ENCODE measurements around the gene GRID1. TPM values are rescaled to one million over a fixed set of nuclear protein-coding genes. Genes with fewer than 3 reads are reported as not detected.
A peak's percentile ranks its signal among the peaks of the same experiment; 100 is the strongest.

The GRID1 gene
- total RNA-seq, 1 donor from 2014 or later = under 0.01 TPM

GRCh38 chr10:85794553-85794952, 572.0 kb downstream of the GRID1 start:
- H3K4me3 ChIP-seq (ENCODE audit: low read depth, low read length) = no peak overlapping the region
- H3K36me3 ChIP-seq (ENCODE audit: control insufficient read depth, insufficient read depth, low read length) = no peaks in the 10 kb centered on the region
- TF ChIP-seq, protein P1, sequence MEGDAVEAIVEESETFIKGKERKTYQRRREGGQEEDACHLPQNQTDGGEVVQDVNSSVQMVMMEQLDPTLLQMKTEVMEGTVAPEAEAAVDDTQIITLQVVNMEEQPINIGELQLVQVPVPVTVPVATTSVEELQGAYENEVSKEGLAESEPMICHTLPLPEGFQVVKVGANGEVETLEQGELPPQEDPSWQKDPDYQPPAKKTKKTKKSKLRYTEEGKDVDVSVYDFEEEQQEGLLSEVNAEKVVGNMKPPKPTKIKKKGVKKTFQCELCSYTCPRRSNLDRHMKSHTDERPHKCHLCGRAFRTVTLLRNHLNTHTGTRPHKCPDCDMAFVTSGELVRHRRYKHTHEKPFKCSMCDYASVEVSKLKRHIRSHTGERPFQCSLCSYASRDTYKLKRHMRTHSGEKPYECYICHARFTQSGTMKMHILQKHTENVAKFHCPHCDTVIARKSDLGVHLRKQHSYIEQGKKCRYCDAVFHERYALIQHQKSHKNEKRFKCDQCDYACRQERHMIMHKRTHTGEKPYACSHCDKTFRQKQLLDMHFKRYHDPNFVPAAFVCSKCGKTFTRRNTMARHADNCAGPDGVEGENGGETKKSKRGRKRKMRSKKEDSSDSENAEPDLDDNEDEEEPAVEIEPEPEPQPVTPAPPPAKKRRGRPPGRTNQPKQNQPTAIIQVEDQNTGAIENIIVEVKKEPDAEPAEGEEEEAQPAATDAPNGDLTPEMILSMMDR (IDR thresholded peaks at IDR 0.05; ENCODE audit: insufficient read depth, low read length, severe bottlenecking) = no peak
- FAIRE-seq (no peak), DNase-seq (ENCODE audit: low read depth) (no peak)
- H3K27me3 ChIP-seq (ENCODE audit: control insufficient read depth, insufficient read depth, low read length) = no peaks in the 10 kb centered on the region

- no peak overlapping the region for H3K4me3 ChIP-seq (ENCODE audit: low read depth, low read length)
- DNase-seq (ENCODE audit: low read depth) = no peak
- TF ChIP-seq, protein P1 (IDR thresholded peaks at IDR 0.05; ENCODE audit: insufficient read depth, low read length, severe bottlenecking) = no peak
- no peak for FAIRE-seq
- no peaks in the 10 kb centered on the region for H3K27me3 ChIP-seq (ENCODE audit: control insufficient read depth, insufficient read depth, low read length)
- no peaks in the 10 kb centered on the region for H3K36me3 ChIP-seq (ENCODE audit: control insufficient read depth, insufficient read depth, low read length)
Observed at GRCh38 chr10:85792533-85792858, 574.1 kb downstream of the GRID1 start.

GRCh38 chr10:85791818-85792532, 574.6 kb downstream of the GRID1 start:
- DNase-seq (ENCODE audit: low read depth) = peak; percentile 33
- no peaks in the 10 kb centered on the region for H3K36me3 ChIP-seq (ENCODE audit: control insufficient read depth, insufficient read depth, low read length)
- H3K27me3 ChIP-seq (ENCODE audit: control insufficient read depth, insufficient read depth, low read length) = no peaks in the 10 kb centered on the region
- H3K4me3 ChIP-seq (ENCODE audit: low read depth, low read length) = no peak overlapping the region
- FAIRE-seq = no peak
- TF ChIP-seq, protein P1 (IDR thresholded peaks at IDR 0.05; ENCODE audit: insufficient read depth, low read length, severe bottlenecking) = peak; percentile 49

- peak; percentile 73 for FAIRE-seq
Observed at GRCh38 chr10:85789982-85790789, 576.4 kb downstream of the GRID1 start.

DNA sequence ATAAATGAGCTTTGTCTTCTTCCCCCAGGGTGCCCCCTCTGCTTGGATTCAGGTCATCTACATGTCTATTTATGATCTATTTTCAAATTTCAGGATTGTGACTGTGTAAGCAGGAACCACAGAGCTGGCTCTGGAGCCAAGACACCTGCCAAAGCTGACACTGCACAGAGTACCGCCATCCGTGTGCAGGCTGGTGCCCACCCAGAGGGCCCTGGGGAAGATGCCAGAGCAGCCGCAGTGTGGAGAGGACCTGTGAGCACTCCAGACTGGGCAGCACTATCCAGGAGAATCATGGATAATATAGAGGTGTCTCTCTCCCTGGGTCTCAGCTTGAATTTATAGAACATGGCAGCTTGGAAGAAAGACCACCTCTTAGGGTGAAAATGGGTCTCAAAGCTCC, 577.5 kb downstream of the GRID1 start:
- DNase-seq (ENCODE audit: low read depth) (no peak), FAIRE-seq (no peak)
- no peak overlapping the region for H3K4me3 ChIP-seq (ENCODE audit: low read depth, low read length)
- no peaks in the 10 kb centered on the region for H3K36me3 ChIP-seq (ENCODE audit: control insufficient read depth, insufficient read depth, low read length)
- TF ChIP-seq, protein P1 (IDR thresholded peaks at IDR 0.05; ENCODE audit: insufficient read depth, low read length, severe bottlenecking) = no peak
- no peaks in the 10 kb centered on the region for H3K27me3 ChIP-seq (ENCODE audit: control insufficient read depth, insufficient read depth, low read length)

More at GRCh38 chr10:85789982-85790789, 576.4 kb downstream of the GRID1 start:
- TF ChIP-seq, protein P1 (IDR thresholded peaks at IDR 0.05; ENCODE audit: insufficient read depth, low read length, severe bottlenecking) = no peak
- no peak for DNase-seq (ENCODE audit: low read depth)
- no peak overlapping the region for H3K4me3 ChIP-seq (ENCODE audit: low read depth, low read length)
- no peaks in the 10 kb centered on the region for H3K36me3 ChIP-seq (ENCODE audit: control insufficient read depth, insufficient read depth, low read length)
- no peaks in the 10 kb centered on the region for H3K27me3 ChIP-seq (ENCODE audit: control insufficient read depth, insufficient read depth, low read length)

Measured in bronchial epithelial cell (primary cell).